ENCODE measurements around the gene ENDOV. TPM values are rescaled to one million over a fixed set of nuclear protein-coding genes. Genes with fewer than 3 reads are reported as not detected.

Gene ENDOV
- total RNA-seq, 4 donors from 2014 or later: 13.2 to 72.6 (median 36.8) TPM

DNA sequence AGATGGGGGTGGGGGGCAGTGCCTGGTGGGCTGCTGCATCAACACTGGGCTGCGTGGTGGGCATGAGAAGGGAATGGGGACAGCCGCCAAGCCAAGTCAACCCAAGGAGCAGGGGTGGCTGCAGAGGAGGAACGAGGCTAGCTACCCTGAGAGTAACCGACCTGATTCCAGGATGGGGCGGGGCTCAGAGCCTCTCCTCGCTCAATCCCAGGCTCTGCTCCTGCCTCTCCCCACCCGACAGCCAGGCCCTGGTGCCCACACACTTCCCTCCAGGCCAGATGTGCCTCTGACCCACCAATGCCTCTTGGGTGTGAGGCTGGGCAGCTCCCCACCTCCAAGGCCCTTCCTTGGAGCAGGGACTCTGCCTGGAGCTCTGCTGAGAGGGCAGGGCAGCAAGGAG, 58.7 kb downstream of the ENDOV start:
- Histone ChIP-seq H3K9me3 (no peaks in the 10 kb centered on the region), H3K4me1 (peaks cover 0 to 40% (median 27%) of the 10 kb centered on the region in 4 donors), H3K4me3 (no peak overlapping the region), H3K27me3 (peaks cover 5 to 37% of the 10 kb centered on the region in 2 donors), H3K27ac (no peak overlapping the region), H3K36me3 (no peaks in the 10 kb centered on the region)
- DNase-seq: no peak
- TF ChIP-seq, protein P1, sequence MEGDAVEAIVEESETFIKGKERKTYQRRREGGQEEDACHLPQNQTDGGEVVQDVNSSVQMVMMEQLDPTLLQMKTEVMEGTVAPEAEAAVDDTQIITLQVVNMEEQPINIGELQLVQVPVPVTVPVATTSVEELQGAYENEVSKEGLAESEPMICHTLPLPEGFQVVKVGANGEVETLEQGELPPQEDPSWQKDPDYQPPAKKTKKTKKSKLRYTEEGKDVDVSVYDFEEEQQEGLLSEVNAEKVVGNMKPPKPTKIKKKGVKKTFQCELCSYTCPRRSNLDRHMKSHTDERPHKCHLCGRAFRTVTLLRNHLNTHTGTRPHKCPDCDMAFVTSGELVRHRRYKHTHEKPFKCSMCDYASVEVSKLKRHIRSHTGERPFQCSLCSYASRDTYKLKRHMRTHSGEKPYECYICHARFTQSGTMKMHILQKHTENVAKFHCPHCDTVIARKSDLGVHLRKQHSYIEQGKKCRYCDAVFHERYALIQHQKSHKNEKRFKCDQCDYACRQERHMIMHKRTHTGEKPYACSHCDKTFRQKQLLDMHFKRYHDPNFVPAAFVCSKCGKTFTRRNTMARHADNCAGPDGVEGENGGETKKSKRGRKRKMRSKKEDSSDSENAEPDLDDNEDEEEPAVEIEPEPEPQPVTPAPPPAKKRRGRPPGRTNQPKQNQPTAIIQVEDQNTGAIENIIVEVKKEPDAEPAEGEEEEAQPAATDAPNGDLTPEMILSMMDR (IDR thresholded peaks at IDR 0.05): no peak
- no peak for TF ChIP-seq POLR2A (IDR thresholded peaks at IDR 0.05)

DNA sequence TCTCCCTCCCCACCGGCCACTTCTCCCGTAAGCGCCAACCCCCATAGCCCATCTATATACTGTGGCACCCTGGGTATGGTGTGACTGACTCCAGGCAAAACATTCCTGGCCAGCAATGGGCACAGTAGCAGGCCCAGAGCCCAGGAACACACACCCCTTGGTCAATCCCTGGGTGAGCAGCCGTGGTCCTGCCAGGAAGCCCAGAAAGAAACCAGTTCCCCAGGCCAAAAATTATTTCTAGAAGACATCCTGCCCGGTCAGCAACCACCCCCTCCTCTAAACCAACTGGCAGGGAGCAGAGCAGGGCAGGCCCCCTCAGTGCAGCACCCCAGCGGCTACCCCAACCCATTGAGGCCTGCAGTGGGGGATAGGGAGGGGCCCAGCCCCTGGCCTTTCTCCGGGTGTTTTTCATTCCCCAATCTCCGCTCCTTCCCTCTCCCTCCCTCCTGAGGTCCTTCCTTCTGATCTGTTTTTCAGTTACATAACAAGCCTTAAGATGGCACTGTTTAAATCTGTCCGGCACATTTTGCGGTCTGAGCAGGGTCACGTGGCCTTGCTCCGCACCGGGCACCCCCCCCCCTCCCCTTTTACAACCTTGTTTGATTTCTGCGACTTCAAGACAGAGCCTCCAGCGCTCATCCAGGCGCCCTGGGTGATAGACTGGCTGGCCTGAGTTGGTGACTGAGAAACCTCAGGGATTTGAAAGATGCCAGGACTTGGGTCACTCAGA, 59.4 kb downstream of the ENDOV start:
- H3K4me1 ChIP-seq: peaks cover 0 to 40% (median 27%) of the 10 kb centered on the region in 4 donors
- DNase-seq: no peak
- TF ChIP-seq, protein P1 (IDR thresholded peaks at IDR 0.05): no peak
- TF ChIP-seq POLR2A (IDR thresholded peaks at IDR 0.05): no peak
- no peaks in the 10 kb centered on the region for H3K9me3 ChIP-seq
- peak overlapping the region in 1 of 4 donors; percentile 35 for H3K4me3 ChIP-seq
- no peak overlapping the region for H3K27ac ChIP-seq
- peaks cover 5 to 44% of the 10 kb centered on the region in 2 donors for H3K27me3 ChIP-seq
- no peaks in the 10 kb centered on the region for H3K36me3 ChIP-seq

DNA sequence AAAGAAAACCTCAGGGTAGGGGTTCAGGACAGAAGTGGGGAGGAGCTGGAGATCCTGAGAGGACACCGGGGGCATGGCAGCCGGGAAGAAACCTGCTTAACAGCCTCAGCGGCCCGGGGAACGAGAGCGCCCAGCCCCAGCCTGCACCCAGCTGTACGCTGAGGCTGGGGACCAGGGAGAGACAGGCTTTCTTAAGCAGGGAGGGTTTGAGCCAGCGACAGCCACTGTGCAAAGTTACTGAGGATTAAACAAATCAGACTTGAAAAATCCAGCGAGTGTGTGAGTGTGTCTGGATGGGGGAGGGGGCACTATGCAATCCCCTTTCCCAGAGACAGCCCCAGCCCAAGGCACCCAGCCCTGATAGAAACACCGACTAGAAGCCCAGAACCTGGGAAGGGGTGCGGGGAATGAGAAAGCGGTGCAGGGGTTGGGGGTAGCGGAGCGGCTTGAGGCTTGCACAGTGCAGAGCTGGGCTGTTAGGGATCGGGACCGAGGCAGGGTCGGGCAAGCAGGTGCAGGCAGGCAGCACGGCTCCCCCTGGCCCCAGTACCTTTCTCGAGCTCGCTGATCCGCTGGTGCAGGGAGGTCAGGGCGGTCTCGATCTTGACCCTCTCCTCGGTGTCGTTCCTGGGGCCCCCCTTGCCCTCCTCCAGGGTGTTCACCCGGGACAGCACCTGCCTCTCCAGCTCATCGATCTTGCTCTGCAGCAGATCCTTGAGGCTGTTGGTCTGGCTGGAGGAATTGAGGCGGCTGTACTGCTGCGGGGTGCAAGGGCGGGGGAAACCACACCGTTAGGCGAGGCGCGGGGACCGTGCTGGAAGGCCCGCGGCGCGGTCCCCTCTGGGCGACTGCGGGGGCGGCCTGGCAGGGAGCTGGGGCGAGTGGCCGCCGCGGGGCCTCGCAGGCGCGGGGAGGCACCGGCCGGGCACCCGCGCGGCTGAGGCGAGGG, 60.3 kb downstream of the ENDOV start:
- H3K9me3 ChIP-seq: no peaks in the 10 kb centered on the region
- peaks cover 0 to 40% (median 27%) of the 10 kb centered on the region in 4 donors for H3K4me1 ChIP-seq
- no peak overlapping the region for H3K27ac ChIP-seq
- no peak for TF ChIP-seq POLR2A (IDR thresholded peaks at IDR 0.05)
- TF ChIP-seq, protein P1 (IDR thresholded peaks at IDR 0.05): no peak
- H3K27me3 ChIP-seq: peaks cover 5 to 45% of the 10 kb centered on the region in 2 donors
- no peak for DNase-seq
- H3K4me3 ChIP-seq: peak overlapping the region in 3 of 4 donors; percentile 35 to 44 (median 41)
- H3K36me3 ChIP-seq: no peaks in the 10 kb centered on the region

DNA sequence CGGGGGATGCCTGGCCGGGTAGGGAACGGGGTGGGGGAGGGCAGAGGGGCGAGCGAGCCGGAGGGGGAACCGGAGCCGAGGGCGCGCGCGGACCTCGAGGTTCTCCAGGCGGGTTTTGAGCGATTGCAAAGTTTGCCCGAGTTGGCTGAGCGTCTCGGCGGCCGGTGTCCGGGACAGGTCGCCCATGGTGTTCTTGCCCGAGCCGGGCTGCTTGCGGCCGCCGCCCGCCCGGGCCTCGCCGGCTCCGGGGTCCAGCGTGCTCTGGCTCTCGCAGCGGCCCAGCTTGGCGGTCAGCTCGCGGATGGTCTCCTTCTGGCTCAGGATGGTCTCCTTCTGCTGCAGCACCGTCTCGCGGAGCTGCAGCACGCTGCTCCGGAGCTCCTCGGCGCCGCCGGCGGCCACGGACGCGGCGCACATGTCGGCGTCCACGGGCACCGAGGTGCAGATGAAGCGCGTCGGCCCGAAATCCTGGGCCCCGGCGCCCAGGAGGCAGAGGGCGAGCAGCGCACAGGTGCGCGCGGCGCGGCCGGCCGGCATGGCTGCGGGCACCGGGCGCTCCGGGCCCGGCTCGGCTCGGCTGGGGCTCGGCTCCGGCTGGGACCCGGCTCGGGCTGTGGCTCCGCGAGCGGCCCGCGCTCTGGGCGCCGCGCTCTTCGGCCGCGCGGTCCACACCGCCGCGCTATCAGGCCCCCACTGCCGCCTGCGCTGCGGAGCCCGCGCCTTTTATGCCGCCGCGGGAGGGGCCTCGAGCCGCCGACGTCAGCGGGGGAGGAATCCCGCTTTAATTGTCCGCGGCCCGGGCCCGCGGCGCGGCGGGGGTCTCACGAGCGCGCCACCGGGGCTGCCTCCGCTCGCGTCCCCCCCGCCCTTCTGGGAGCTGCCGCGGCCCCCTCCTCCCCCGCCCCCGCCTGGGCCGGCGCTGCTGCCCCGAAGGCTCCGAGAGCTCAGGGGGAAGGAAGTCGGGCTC, 61.2 kb downstream of the ENDOV start, which contains the start of gene NPTX1:
NPTX1 (minus strand) TSS at position 698 of the 967 bp plus-strand sequence; CDS start at position 537, 161 bp downstream.
- DNase-seq: no peak
- Histone ChIP-seq H3K27ac (no peak within 1 kb of the TSS), H3K4me3 (peak within 1 kb of the TSS in 3 of 4 donors; percentile 35 to 44 (median 41)), H3K4me1 (peaks cover 0 to 40% (median 27%) of the 10 kb centered on the region in 4 donors), H3K9me3 (no peaks in the 10 kb centered on the region), H3K27me3 (peaks cover 5 to 52% of the 10 kb centered on the region in 2 donors), H3K36me3 (no peaks in the 10 kb centered on the region)
- no peak for TF ChIP-seq POLR2A (IDR thresholded peaks at IDR 0.05)
- TF ChIP-seq, protein P1 (IDR thresholded peaks at IDR 0.05): no peak
